NB4 (cell line): ENCODE data around the gene MACROD2.

ENCODE experiments used
- DNase-seq: peaks from one replicate; pipeline ENCODE4 v3.0.0; 2010; ENCODE audit warnings: low read depth
- H3K4me3 ChIP-seq: one replicate; pipeline ENCODE4 v1.5.1; 2011; ENCODE audit warnings: mild to moderate bottlenecking, low read depth, low read length, moderate library complexity
- CTCF ChIP-seq: IDR thresholded peaks from one replicate; pipeline ENCODE4 v1.5.1; 2012; ENCODE audit warnings: low read depth, low read length
- MAX ChIP-seq: IDR thresholded peaks from 2 replicates; pipeline ENCODE4 v1.6.1; 2011; ENCODE audit warnings: low read depth, low read length
- MYC ChIP-seq: IDR thresholded peaks from 2 replicates; pipeline ENCODE4 v1.6.1; 2011; ENCODE audit warnings: low read depth, low read length
- POLR2A ChIP-seq: IDR thresholded peaks from 2 replicates; pipeline ENCODE4 v1.6.1; 2011; ENCODE audit warnings: mild to moderate bottlenecking; ENCODE audit not compliant: insufficient read length; ENCODE audit errors: extremely low read depth

The MACROD2 gene

DNA sequence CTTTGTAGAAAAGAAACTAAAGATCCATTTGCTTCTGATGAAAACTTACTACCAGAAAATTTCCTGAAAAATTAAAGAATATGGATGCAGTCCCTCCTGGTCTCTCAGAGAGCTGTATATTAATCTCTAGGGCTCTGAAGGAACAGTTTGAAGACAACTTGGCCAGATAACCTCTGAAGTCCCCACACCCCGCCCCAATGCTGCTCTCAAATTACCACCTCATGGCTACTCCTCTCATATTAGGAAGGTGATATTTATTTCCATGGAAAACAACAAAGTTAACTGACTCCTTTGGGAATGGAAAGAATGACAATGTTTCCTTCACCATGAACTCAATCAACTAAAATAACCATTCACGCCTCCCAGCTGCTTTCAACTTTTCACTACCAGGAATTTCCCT, 750.5 kb downstream of the MACROD2 start:
- no peak overlapping the region for H3K4me3 ChIP-seq
- no peak for DNase-seq
- TF ChIP-seq POLR2A (no peak), CTCF (no peak), MYC (no peak), MAX (no peak)

DNA sequence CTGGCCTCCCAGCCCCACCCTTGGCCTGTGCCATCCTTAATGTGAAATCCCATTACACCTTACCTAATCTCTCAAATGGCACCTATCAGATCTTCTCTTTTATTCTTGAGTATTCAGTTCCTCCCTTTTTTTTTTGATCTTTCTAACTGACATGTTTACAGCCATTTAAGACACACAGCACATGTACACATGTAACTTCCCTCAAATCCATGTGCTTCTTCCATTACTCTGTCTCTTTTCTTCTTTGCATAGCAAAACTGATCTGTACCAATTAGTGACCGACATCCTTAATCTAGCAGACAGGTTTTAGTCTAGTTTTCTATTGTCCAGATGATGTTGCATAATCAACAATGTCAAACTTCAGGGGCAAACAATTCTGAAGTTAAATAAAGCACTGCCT, 755.9 kb downstream of the MACROD2 start:
- H3K4me3 ChIP-seq, result no peak overlapping the region
- TF ChIP-seq POLR2A (no peak), MYC (no peak)
- no peak for DNase-seq

DNA sequence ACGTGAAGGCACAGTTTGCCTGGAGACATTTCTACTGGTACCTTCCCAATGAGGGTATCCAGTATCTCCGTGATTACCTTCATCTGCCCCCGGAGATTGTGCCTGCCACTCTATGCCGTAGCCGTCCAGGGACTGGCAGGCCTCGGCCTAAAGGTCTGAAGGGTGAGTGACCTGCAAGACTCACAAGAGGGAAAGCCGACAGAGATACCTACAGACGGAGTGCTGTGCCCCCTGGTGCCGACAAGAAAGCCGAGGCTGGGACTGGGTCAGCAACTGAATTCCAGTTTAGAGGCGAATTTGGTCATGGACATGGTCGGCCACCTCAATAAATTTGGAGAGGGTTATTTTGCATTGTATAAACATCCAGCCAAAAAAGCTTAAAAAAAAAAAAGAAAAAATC, 762.4 kb downstream of the MACROD2 start:
- no peak for TF ChIP-seq MAX
- no peak for TF ChIP-seq MYC
- TF ChIP-seq POLR2A, result no peak
- no peak for TF ChIP-seq CTCF
- H3K4me3 ChIP-seq, result no peak overlapping the region
- no peak for DNase-seq

DNA sequence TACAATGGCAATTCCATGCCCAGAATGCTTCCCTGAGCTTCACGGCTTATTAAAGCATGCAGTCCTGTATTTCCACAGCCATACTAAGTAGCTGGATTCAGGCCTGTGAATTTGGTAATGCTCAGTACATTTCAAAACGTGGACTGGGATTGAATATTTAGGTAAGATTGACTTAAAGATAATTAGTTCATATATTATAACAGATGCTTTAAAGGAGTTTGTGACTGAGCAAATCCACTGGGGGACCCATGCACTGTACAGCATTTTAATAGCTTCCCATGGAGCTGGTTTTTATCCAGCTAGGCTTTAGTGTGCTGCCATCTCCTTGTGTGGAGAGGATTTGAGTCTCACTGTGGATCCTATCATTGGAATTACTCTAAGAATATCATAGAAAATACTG, 763.0 kb downstream of the MACROD2 start:
- no peak for DNase-seq
- no peak overlapping the region for H3K4me3 ChIP-seq
- TF ChIP-seq POLR2A, result no peak
- no peak for TF ChIP-seq MAX
- no peak for TF ChIP-seq CTCF
- no peak for TF ChIP-seq MYC

GRCh38 chr20:14759979-14760378, 764.7 kb downstream of the MACROD2 start:
- no peak overlapping the region for H3K4me3 ChIP-seq
- no peak for DNase-seq
- TF ChIP-seq POLR2A (no peak), CTCF (no peak), MAX (no peak), MYC (no peak)

DNA sequence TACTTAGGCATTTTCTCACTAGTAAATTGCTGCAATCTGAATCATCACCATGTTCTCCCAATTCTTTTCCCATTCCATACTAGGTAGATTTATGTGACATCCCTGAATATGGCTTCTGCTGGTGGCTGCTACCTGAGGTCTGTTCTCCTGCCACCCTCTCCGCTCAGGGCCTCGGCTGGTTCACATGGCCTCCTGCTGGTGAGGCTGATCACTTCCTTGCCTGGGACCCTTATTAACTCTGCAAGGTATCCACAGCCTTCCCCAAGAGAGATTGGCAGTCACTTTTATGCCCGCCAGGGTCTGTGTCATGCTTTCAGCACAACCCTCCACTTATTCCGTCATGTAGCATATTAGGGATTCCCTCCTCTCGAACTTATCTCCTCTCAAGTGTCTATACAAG, 766.6 kb downstream of the MACROD2 start:
- H3K4me3 ChIP-seq, result no peak overlapping the region
- DNase-seq, result no peak
- TF ChIP-seq MYC, result no peak
- TF ChIP-seq CTCF, result no peak
- no peak for TF ChIP-seq POLR2A
- TF ChIP-seq MAX, result no peak
